PC-9 (cell line): ENCODE measurements around the gene UHRF1. TPM values are rescaled to one million over a fixed set of nuclear protein-coding genes. Genes with fewer than 3 reads are reported as not detected.

Experiments used
- BruUV-seq: library from RNA; stranded (reverse); fragments of 400-500 nt; replicated peaks from 2 replicates; lab custom pipeline; 2021; lab: Mats Ljungman, UMichigan
- CTCF ChIA-PET: fragments of 300-600 bp; sonication (Branson Sonifier 250); formaldehyde crosslinking; loops from one replicate; lab custom pipeline; 2022; ENCODE audit warnings: antibody characterized with exemption; lab: Charles Lee
- POLR2A ChIA-PET: fragments of 300-600 bp; sonication (Branson Sonifier 250); formaldehyde crosslinking; loops from one replicate; lab custom pipeline; 2022; ENCODE audit warnings: antibody characterized with exemption; ENCODE audit not compliant: unreplicated experiment; lab: Charles Lee
- DNase-seq, 2 experiments: peaks; one replicate each; pipeline versions ENCODE4 v3.0.0 to v3.0.0-alpha.2; 2015 to 2022; ENCODE audit warnings: mixed read lengths in 1 of 2
- H2AFZ ChIP-seq: fragments of 200-600 bp; sonication (generic); 2 replicates; pipeline ENCODE4 v1.8.1; 2017; ENCODE audit warnings: antibody characterized with exemption
- H3F3A ChIP-seq: fragments of 200-600 bp; sonication (generic); 2 replicates; pipeline ENCODE4 v1.8.1; 2017; ENCODE audit warnings: antibody characterized with exemption, mild to moderate bottlenecking, low read depth; ENCODE audit not compliant: insufficient read depth
- H3K27ac ChIP-seq: fragments of 200-600 bp; sonication (generic); 2 replicates; pipeline ENCODE4 v1.6.1; 2016; ENCODE audit warnings: mixed run types
- H3K27me3 ChIP-seq: fragments of 200-600 bp; sonication (generic); 2 replicates; pipeline ENCODE4 v1.6.1; 2016; ENCODE audit warnings: low read depth, mixed run types; ENCODE audit not compliant: insufficient read depth
- H3K36me3 ChIP-seq: fragments of 200-600 bp; sonication (generic); 2 replicates; pipeline ENCODE4 v1.6.1; 2016; ENCODE audit warnings: low read depth, mixed run types
- H3K4me1 ChIP-seq: fragments of 200-600 bp; sonication (generic); replicated peaks from 2 replicates; pipeline ENCODE4 v1.6.1; 2016; ENCODE audit warnings: mixed run types; ENCODE audit not compliant: insufficient read depth
- H3K4me2 ChIP-seq: fragments of 200-600 bp; sonication (generic); 2 replicates; pipeline ENCODE4 v1.6.1; 2017; ENCODE audit warnings: mixed run types
- H3K4me3 ChIP-seq: fragments of 200-600 bp; sonication (generic); 2 replicates; pipeline ENCODE4 v1.6.1; 2016; ENCODE audit warnings: mixed run types
- H3K79me2 ChIP-seq: fragments of 200-600 bp; sonication (generic); 2 replicates; pipeline ENCODE4 v1.6.1; 2017; ENCODE audit warnings: low read depth, mixed run types
- H3K9me2 ChIP-seq: fragments of 200-600 bp; sonication (generic); 2 replicates; pipeline ENCODE4 v1.8.1; 2017; ENCODE audit warnings: mild to moderate bottlenecking; ENCODE audit not compliant: insufficient read depth
- H3K9me3 ChIP-seq: fragments of 200-600 bp; sonication (generic); 2 replicates; pipeline ENCODE4 v1.8.1; 2016; ENCODE audit warnings: low read depth; ENCODE audit not compliant: insufficient read depth
- H4K20me1 ChIP-seq: fragments of 200-600 bp; sonication (generic); 2 replicates; pipeline ENCODE4 v1.8.1; 2017; ENCODE audit not compliant: insufficient read depth
- CTCF ChIP-seq: fragments of 200-600 bp; sonication (generic); conservative IDR thresholded peaks from 2 replicates; pipeline ENCODE4 v1.6.1; 2017; ENCODE audit warnings: mixed run types, antibody characterized with exemption, mild to moderate bottlenecking, moderate library complexity
- EZH2 ChIP-seq: fragments of 200-600 bp; sonication (generic); IDR thresholded peaks from 2 replicates; pipeline ENCODE4 v1.8.0; 2017; ENCODE audit warnings: antibody characterized with exemption, low read depth
- intact Hi-C: fragments of 100-400 bp; cut with micrococcal nuclease; formaldehyde crosslinking; loops from one replicate; pipeline ENCODE4 v1.10.0; 2022; ENCODE audit not compliant: unreplicated experiment
- total RNA-seq: library from RNA; stranded (reverse); gene quantifications from 2 replicates; pipeline ENCODE4 v1.2.3, GENCODE V29; 2021

The UHRF1 gene
- total RNA-seq, 1 experiment from 2014 or later: 61.4 TPM

- POLR2A ChIA-PET: interaction anchor here (0.7 kb wide), 1 partner anchor 70 kb away, joined by 4 read pairs; no protein-coding TSS in a partner anchor
- DNase-seq: no peak
- no TSS peak for BruUV-seq
Observed at GRCh38 chr19:4868286-4868834, 40.9 kb upstream of the UHRF1 start.

GRCh38 chr19:4870025-4870700, 39.1 kb upstream of the UHRF1 start:
- intact Hi-C loops: loop anchor here (5.0 kb wide), 1 partner anchor 162 kb away; no protein-coding TSS in a partner anchor
- Histone ChIP-seq H3K79me2 (peaks cover 14% of the 10 kb centered on the region), H2AFZ (no peak overlapping the region), H4K20me1 (no peaks in the 10 kb centered on the region), H3K27ac (peak overlapping the region; percentile 88), H3F3A (peaks cover 31% of the 10 kb centered on the region; the same call in 1 of the 2 replicates), H3K9me2 (no peaks in the 10 kb centered on the region), H3K36me3 (no peaks in the 10 kb centered on the region), H3K9me3 (no peaks in the 10 kb centered on the region), H3K4me2 (0 out of 2 replicates have a peak overlapping the region, but pooled peaks have one; percentile 5), H3K4me3 (no peak overlapping the region), H3K4me1 (peaks cover 17% of the 10 kb centered on the region), H3K27me3 (no peaks in the 10 kb centered on the region)
- peak; percentile 79 to 87 for DNase-seq
- no TSS peak for BruUV-seq
- POLR2A ChIA-PET: interaction anchor here (0.6 kb wide), 1 partner anchor 57 kb away, joined by 3 read pairs; no protein-coding TSS in a partner anchor
- no peak for TF ChIP-seq EZH2
- no peak for TF ChIP-seq CTCF
- CTCF ChIA-PET: interaction anchor here (0.6 to 1.7 kb wide), 5 partner anchors 9 to 60 kb away, joined by 3 to 16 read pairs (median 4); no protein-coding TSS in a partner anchor

More at GRCh38 chr19:4868286-4868834, 40.9 kb upstream of the UHRF1 start:
- intact Hi-C loops: no loop called here
- CTCF ChIA-PET: interaction anchor here (1.0 kb wide), 1 partner anchor 44 kb away, joined by 4 read pairs; no protein-coding TSS in a partner anchor
- Histone ChIP-seq H3K4me2 (0 out of 2 replicates have a peak overlapping the region, but pooled peaks have one; percentile 66), H3K27me3 (no peaks in the 10 kb centered on the region), H3K36me3 (no peaks in the 10 kb centered on the region), H4K20me1 (no peaks in the 10 kb centered on the region), H3K79me2 (peaks cover 17% of the 10 kb centered on the region), H3K9me3 (no peaks in the 10 kb centered on the region), H3K4me1 (peaks cover 17% of the 10 kb centered on the region), H3K27ac (peak overlapping the region; percentile 88), H3K4me3 (no peak overlapping the region), H2AFZ (no peak overlapping the region), H3F3A (peaks cover 31% of the 10 kb centered on the region; the same call in 1 of the 2 replicates), H3K9me2 (no peaks in the 10 kb centered on the region)
- TF ChIP-seq CTCF: no peak
- no peak for TF ChIP-seq EZH2

GRCh38 chr19:4871711-4872110, 37.6 kb upstream of the UHRF1 start:
- Histone ChIP-seq H3K9me2 (no peaks in the 10 kb centered on the region), H3K27me3 (no peaks in the 10 kb centered on the region), H3K4me3 (no peak overlapping the region), H3K36me3 (no peaks in the 10 kb centered on the region), H3K4me1 (peaks cover 17% of the 10 kb centered on the region), H3K4me2 (no peak overlapping the region), H3K79me2 (peaks cover 7% of the 10 kb centered on the region), H2AFZ (no peak overlapping the region), H3K27ac (no peak overlapping the region), H3K9me3 (no peaks in the 10 kb centered on the region), H3F3A (peaks cover 31% of the 10 kb centered on the region; the same call in 1 of the 2 replicates), H4K20me1 (no peaks in the 10 kb centered on the region)
- DNase-seq: no peak
- TF ChIP-seq EZH2 (no peak), CTCF (no peak)
- ChIA-PET CTCF (no interaction called here), POLR2A (no interaction called here)
- intact Hi-C loops: loop anchor here (1.0 to 5.0 kb wide), 2 partner anchors 40 to 161 kb away; no protein-coding TSS in a partner anchor
- BruUV-seq: no TSS peak
